GM10266 (cell line): ENCODE results near the gene TGOLN2.

Source experiments
- DNase-seq: peaks from one replicate; pipeline ENCODE4 v3.0.0; 2012; ENCODE audit errors: extremely low spot score
- TF ChIP-seq, protein P1 (sequence below): IDR thresholded peaks from 2 replicates; pipeline ENCODE4 v1.5.1; 2012; ENCODE audit warnings: mild to moderate bottlenecking, low read depth; ENCODE audit not compliant: control insufficient read depth, insufficient read depth; ENCODE audit errors: missing control alignments

TGOLN2 gene

DNA sequence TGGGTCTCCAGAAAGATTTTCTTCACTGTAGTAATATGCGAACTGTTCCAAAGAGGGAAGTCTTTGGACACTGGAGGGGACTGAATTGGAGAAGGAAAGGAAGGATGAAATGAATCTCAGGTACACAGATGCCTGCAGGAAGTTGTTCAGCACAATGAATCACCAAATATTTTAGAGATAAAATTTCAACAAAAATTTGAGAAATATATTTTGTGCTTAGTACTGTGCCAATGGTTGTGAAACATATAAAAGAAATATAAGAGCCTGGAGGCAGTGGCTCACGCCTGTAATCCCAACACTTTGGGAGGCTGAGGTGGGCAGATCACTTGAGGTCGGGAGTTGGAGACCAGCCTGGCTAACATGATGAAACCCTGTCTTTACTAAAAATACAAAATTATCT lies 29.9 kb upstream of the TGOLN2 start:
- TF ChIP-seq, protein P1, sequence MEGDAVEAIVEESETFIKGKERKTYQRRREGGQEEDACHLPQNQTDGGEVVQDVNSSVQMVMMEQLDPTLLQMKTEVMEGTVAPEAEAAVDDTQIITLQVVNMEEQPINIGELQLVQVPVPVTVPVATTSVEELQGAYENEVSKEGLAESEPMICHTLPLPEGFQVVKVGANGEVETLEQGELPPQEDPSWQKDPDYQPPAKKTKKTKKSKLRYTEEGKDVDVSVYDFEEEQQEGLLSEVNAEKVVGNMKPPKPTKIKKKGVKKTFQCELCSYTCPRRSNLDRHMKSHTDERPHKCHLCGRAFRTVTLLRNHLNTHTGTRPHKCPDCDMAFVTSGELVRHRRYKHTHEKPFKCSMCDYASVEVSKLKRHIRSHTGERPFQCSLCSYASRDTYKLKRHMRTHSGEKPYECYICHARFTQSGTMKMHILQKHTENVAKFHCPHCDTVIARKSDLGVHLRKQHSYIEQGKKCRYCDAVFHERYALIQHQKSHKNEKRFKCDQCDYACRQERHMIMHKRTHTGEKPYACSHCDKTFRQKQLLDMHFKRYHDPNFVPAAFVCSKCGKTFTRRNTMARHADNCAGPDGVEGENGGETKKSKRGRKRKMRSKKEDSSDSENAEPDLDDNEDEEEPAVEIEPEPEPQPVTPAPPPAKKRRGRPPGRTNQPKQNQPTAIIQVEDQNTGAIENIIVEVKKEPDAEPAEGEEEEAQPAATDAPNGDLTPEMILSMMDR = no peak
- no peak for DNase-seq

DNA sequence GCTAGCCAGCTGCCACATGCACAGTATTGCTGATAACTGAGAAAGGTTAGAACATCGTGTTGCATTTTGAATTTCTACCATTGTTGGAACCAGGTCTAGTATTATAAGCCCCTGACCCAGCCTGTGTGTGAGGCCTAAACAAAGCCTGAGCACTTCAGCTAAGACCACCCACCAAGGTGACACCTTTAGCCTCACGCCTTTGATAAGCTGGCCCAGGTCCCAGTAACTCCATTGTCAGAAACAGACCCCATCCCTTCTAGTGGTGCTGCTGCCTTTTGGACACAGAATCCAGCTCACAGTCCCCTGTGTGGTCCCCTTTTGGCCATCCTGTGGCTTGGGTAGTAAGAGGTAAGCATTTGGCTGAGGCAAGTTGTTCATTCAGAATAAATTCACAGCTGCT lies 28.4 kb upstream of the TGOLN2 start:
- no peak for DNase-seq
- TF ChIP-seq, protein P1 = no peak

DNA sequence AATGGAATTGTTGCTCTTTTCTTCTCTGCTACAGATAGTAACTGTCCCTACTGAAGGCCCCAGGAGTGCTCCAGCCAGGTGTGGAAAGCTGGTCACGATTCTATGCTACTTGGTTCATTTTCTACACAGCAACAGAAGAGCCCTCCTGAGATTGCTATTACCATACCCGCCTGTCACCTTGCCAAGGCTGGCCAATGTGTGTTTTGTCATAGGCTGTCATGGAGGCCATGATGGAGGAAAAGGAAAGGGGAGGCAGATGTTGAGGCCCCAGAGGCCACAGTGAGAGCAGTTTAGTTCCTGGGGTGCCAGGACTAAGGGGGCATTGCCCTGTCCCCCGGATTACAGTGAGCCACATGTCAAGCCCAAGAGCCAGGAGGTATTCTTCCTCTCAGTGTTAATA lies 27.7 kb upstream of the TGOLN2 start:
- DNase-seq = no peak
- TF ChIP-seq, protein P1 = no peak

- no peak for DNase-seq
- TF ChIP-seq, protein P1 = no peak
Measured at GRCh38 chr2:85355073-85355410, 27.3 kb upstream of the TGOLN2 start.

DNA sequence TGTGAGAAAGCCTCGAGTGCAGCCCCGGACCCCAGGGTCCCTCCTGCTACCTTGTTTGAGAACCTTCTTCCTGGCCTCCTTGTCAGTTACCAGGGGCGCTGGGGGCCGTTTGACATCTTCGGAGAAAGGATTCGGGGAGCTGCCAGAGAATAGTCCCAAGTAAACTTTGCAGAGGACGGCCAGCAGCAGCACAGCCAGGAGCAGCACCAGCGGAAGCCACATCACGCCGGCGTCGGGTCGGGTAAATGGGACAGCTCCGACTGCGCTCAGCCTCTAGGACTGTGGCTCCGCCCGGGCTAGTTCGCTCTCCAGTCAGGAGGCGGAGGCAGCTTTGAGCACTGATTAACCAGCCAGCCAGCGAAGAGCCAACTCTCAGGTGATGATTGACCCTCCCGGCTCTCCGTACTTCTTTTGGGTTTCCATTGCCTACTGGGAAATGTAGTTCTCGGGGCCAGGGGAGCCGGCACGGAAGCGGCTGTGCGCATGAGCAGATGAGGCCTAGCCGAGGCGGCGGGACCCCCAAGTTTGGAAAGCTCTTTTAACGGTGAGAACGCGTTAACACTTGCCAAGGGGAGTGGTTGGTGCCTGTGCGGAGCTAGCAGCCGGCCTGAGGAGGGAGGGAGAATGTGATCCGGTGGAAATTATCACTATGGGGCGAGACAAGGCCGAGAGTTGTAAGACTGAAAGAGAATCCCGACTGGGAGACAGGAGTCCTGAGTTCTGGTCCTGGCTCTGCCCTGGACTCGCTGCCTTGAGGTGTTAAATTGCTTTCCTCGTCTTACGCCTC lies 26.7 kb upstream of the TGOLN2 start, which contains the start of the genes ELMOD3 and RETSAT:
Gene ELMOD3 (plus strand): TSS at position 484 of the 787 bp plus-strand sequence. CDS start 2,430 bp downstream, outside the sequence.
Gene RETSAT (minus strand): TSS at position 243 of the 787 bp plus-strand sequence. CDS start 21 bp downstream, at position 222.
- DNase-seq = peak; percentile 94
- TF ChIP-seq, protein P1 = no peak

DNA sequence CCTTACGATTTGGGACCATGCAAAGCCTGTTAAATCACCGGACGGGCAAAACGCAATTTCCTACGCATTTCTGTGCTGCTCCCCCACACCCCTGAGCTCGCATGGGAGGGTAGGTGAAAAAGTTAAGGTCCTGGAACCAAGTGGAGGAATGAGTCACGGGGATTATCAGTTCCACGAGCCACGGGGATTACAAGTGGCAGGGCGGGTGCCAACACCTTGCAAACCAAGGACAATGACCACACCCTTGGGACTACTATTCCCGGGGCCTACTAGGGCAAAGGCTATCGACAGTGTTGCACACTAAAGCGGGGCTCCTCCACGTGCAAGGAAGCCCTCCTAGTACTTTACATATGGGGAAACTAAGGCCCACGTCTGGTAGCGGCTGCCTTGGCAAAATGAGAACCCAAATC lies 26.1 kb upstream of the TGOLN2 start:
- TF ChIP-seq, protein P1 = no peak
- no peak for DNase-seq

GRCh38 chr2:85347599-85347998 lies 19.8 kb upstream of the TGOLN2 start:
- DNase-seq = no peak
- TF ChIP-seq, protein P1 = no peak
